Mononuclear cell (primary cell): ENCODE measurements around the gene KIRREL2. TPM values are rescaled to one million over a fixed set of nuclear protein-coding genes. Genes with fewer than 3 reads are reported as not detected.
"Not testable (repeated sequence)": the region's sequence is repeated elsewhere in the genome, so short reads cannot be mapped to it uniquely, and the experiment has no call there.

Experiments
- H3K27me3 ChIP-seq: 2 replicates; pipeline ENCODE4 v1.6.0; 2011; ENCODE audit warnings: low read length, control low read depth; ENCODE audit not compliant: insufficient read depth
- H3K4me1 ChIP-seq: 2 replicates; pipeline ENCODE4 v1.5.1; 2011; ENCODE audit warnings: mild to moderate bottlenecking, low read length, control low read depth; ENCODE audit not compliant: insufficient read depth
- H3K4me3 ChIP-seq: 2 replicates; pipeline ENCODE4 v1.5.1; 2011; ENCODE audit warnings: mild to moderate bottlenecking, low read length, moderate library complexity
- H3K9me3 ChIP-seq: 2 replicates; pipeline ENCODE4 v1.5.1; 2011; ENCODE audit warnings: low read depth, mild to moderate bottlenecking, control low read depth, low read length
- total RNA-seq: library from RNA; depleted of rRNA; stranded (reverse); fragments of >200 nt; gene quantifications from one replicate; pipeline ENCODE4 v1.2.3, GENCODE V29; 2012

Gene KIRREL2
- total RNA-seq, 1 donor, result 0.10 TPM

- H3K27me3 ChIP-seq, result peaks cover 35% of the 10 kb centered on the region
- H3K4me1 ChIP-seq, result peaks cover 19% of the 10 kb centered on the region
- H3K4me3 ChIP-seq, result no peak overlapping the region
- no peaks in the 10 kb centered on the region for H3K9me3 ChIP-seq
Measured at GRCh38 chr19:35872180-35872579, 15.5 kb downstream of the KIRREL2 start.

DNA sequence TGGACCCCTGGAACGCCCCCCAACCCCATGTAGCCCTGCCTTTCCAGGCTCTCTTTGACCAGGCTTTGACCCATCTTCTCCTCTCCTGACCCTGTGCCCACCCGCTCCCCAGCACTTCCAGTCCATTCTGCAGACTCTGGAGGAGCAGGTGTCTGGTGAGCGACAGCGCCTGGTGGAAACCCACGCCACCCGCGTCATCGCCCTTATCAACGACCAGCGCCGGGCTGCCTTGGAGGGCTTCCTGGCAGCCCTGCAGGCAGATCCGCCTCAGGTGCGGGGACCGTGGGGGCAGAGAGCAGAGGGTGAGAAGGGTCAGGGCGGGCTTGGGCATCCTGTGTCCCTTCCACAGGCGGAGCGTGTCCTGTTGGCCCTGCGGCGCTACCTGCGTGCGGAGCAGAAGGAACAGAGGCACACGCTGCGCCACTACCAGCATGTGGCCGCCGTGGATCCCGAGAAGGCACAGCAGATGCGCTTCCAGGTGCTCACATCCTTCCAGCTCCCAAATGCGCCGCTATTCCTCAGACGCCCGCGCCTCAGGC, 17.8 kb downstream of the KIRREL2 start:
- H3K4me3 ChIP-seq, result no peak overlapping the region

DNA sequence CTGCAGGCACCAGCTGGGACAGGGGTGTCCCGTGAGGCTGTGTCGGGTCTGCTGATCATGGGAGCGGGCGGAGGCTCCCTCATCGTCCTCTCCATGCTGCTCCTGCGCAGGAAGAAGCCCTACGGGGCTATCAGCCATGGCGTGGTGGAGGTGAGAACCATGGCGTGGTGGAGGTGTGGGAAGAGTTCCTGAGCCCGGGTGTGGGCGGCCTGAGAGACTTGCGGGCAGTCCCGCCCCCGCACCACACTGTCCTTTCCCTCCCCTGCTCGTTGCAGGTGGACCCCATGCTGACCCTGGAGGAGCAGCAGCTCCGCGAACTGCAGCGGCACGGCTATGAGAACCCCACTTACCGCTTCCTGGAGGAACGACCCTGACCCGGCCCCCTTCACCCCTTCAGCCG, 22.4 kb downstream of the KIRREL2 start:
- H3K4me1 ChIP-seq, result no peaks in the 10 kb centered on the region

More for the DNA sequence above, 17.8 kb downstream of the KIRREL2 start:
- no peaks in the 10 kb centered on the region for H3K9me3 ChIP-seq
- H3K4me1 ChIP-seq, result peaks cover 9% of the 10 kb centered on the region
- peaks cover 24% of the 10 kb centered on the region for H3K27me3 ChIP-seq

GRCh38 chr19:35879770-35880317, 23.1 kb downstream of the KIRREL2 start:
- Histone ChIP-seq H3K4me3 (no peak overlapping the region), H3K27me3 (peaks cover 11% of the 10 kb centered on the region), H3K4me1 (no peaks in the 10 kb centered on the region), H3K9me3 (no peaks in the 10 kb centered on the region)

More for the DNA sequence above, 22.4 kb downstream of the KIRREL2 start:
- Histone ChIP-seq H3K9me3 (no peaks in the 10 kb centered on the region), H3K27me3 (peaks cover 11% of the 10 kb centered on the region), H3K4me3 (no peak overlapping the region)

GRCh38 chr19:35882114-35882832, 25.6 kb downstream of the KIRREL2 start:
- H3K4me3 ChIP-seq, result no peak overlapping the region
- H3K4me1 ChIP-seq, result no peaks in the 10 kb centered on the region
- H3K27me3 ChIP-seq, result peaks cover 11% of the 10 kb centered on the region
- H3K9me3 ChIP-seq, result no peaks in the 10 kb centered on the region

DNA sequence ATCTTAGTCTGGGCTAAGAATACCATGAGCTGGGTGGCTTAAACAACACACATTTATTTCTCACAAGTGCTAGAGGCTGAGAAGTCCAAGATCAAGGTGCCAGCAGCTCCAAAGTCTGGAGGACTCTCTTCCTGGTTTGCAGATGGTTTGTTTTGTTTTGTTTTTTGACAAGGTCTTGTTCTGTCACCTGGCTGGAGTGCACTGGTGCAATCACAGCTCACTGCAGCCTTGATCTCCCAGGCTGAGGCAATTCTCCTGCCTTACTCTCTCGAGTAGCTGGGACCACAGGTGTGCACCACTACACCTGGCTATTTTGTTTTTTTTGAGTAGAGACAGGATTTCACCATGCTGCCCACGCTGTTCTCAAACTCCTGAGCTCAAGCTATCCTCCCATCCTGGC, 27.2 kb downstream of the KIRREL2 start:
- no peak overlapping the region for H3K4me3 ChIP-seq
- H3K4me1 ChIP-seq, result no peaks in the 10 kb centered on the region
- peaks cover 6% of the 10 kb centered on the region for H3K27me3 ChIP-seq
- no peaks in the 10 kb centered on the region for H3K9me3 ChIP-seq

- Histone ChIP-seq H3K4me3 (no peak overlapping the region), H3K4me1 (no peaks in the 10 kb centered on the region), H3K9me3 (no peaks in the 10 kb centered on the region), H3K27me3 (no peaks in the 10 kb centered on the region)
Measured at GRCh38 chr19:35885225-35885738, 28.6 kb downstream of the KIRREL2 start.

DNA sequence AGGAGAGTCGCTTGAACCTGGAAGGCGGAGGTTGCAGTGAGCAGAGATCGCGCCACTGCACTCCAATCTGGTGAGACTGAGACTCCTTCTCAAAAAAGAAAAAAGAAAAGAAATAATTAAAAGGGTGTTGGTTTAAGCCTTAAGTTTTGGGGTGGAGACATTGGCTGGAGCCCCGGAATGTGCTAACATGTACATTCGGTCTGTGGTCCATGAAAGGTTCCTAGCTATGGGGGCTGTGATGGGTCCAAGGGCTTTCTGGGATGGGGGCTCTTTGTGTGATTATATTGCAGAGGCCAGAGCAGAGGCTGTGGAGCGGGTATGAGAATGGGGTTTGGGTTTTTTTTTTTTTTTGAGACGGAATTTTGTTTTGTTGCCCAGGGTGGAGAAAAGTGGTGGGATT, 29.2 kb downstream of the KIRREL2 start:
- H3K4me3 ChIP-seq, result no peak overlapping the region
- H3K4me1 ChIP-seq, result no peaks in the 10 kb centered on the region
- H3K9me3 ChIP-seq, result no peaks in the 10 kb centered on the region
- H3K27me3 ChIP-seq, result no peaks in the 10 kb centered on the region

DNA sequence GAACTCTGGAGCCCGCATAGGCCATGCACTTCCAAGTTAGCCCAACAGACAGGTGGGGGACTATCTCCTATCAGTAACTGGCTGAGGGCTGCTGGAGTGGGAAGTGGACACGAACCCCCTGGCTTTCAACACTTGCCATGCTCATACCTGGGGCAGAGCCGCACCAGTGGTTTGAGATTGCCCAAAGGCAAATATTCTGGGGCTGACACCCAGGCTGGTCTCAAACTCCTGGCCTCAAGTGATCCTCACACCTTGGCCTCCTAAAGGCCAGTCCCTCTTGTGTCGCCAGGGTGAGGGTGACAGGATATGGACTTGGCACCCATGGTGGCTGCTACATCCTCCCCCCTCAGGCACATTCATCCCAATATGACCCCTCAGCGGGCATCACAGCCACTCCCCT, 30.5 kb downstream of the KIRREL2 start:
- Histone ChIP-seq H3K4me1 (no peaks in the 10 kb centered on the region), H3K27me3 (no peaks in the 10 kb centered on the region), H3K4me3 (no peak overlapping the region), H3K9me3 (no peaks in the 10 kb centered on the region)

DNA sequence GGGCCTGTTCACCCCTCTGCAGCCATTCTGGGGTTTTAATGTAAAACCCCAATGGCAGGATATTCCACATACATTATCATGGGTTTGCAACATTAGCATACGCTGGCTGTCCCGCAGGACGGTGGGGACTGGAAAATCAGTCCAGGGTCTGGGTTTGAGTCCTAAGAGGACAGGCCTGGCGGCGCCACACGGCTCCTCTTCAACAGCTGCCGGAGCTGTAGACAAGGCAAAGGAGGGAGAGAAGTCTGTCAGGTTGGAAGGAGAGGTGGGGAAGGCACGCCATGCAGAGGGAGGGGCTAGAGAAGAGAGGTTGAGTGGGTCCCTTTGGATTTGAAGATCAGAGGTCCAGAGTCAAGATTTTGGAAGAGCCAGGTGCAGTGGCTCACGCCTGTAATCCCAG, 31.7 kb downstream of the KIRREL2 start:
- Histone ChIP-seq H3K4me1 (no peaks in the 10 kb centered on the region), H3K9me3 (no peaks in the 10 kb centered on the region), H3K4me3 (no peak overlapping the region), H3K27me3 (no peaks in the 10 kb centered on the region)

- no peaks in the 10 kb centered on the region for H3K4me1 ChIP-seq
- no peak overlapping the region for H3K4me3 ChIP-seq
- H3K9me3 ChIP-seq, result no peaks in the 10 kb centered on the region
- no peaks in the 10 kb centered on the region for H3K27me3 ChIP-seq
Measured at GRCh38 chr19:35889370-35890112, 32.8 kb downstream of the KIRREL2 start.

- Histone ChIP-seq H3K4me3 (no peak overlapping the region), H3K9me3 (no peaks in the 10 kb centered on the region), H3K4me1 (no peaks in the 10 kb centered on the region), H3K27me3 (no peaks in the 10 kb centered on the region)
Measured at GRCh38 chr19:35890113-35890650, 33.5 kb downstream of the KIRREL2 start.

DNA sequence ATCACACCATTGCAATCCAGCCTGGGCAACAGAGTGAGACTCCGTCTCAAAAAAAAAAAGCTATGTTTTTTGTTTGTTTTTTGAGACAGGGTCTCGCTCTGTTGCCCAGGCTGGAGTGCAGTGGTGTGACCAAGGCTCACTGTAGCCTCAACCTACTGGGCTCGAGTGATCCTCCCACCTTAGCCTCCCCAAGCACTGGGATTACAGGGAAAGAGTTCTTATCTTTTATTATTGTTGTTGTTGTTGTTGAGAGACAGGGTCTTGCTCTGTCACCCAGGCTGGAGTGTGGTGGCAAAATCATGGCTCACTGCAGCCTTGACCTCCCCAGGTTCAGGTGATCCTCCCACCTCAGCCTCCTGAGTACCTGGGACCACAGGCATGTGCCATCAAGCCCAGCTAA, 35.1 kb downstream of the KIRREL2 start:
- not testable (repeated sequence) for H3K27me3 ChIP-seq, H3K4me1 ChIP-seq, H3K9me3 ChIP-seq, H3K4me3 ChIP-seq

DNA sequence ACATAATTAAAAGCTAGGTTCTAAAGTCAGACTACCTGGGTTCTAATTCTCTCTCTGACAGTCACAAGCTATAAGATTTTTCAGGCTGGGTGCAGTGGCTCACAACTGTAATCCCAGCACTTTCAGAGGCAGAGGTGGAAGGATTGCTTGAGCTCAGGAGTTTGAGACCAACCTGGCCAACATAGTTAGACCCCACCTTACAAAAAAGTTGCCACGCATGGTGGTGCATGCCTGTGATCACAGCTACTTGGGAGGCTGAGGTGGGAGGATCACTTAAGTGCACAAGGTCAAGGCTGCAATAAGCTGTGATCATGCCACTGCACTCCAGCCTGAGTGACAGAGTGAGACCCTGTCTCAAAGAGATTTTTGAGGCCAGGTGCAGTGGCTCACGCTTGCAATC, 37.6 kb downstream of the KIRREL2 start:
- Histone ChIP-seq H3K27me3 (no peaks in the 10 kb centered on the region), H3K4me3 (no peak overlapping the region), H3K4me1 (peaks cover 29% of the 10 kb centered on the region), H3K9me3 (no peaks in the 10 kb centered on the region)
